GM12878 (cell line): ENCODE data around the gene HDAC7. TPM values are rescaled to one million over a fixed set of nuclear protein-coding genes. Genes with fewer than 3 reads are reported as not detected.

ENCODE experiments used
- ATF2 ChIP-seq: IDR thresholded peaks from 2 replicates; pipeline ENCODE4 v1.6.1; 2012; ENCODE audit warnings: low read length, inconsistent platforms
- BRCA1 ChIP-seq: IDR thresholded peaks from 2 replicates; pipeline ENCODE4 v1.6.1; 2011; ENCODE audit warnings: low read depth, low read length, improper control_type of control experiment
- CBX5 ChIP-seq: sonication (generic); IDR thresholded peaks from 2 replicates; pipeline ENCODE4 v1.6.1; 2016; ENCODE audit warnings: low read depth, moderate library complexity, mild to moderate bottlenecking, inconsistent platforms
- CEBPZ ChIP-seq: fragments of 150-350 bp; IDR thresholded peaks from 2 replicates; pipeline ENCODE4 v1.6.1; 2016; ENCODE audit warnings: low read depth, low read length
- GABPA ChIP-seq: IDR thresholded peaks from 2 replicates; pipeline ENCODE4 v1.6.1; 2014; ENCODE audit warnings: antibody characterized with exemption, low read depth, mild to moderate bottlenecking, inconsistent platforms
- HDAC2 ChIP-seq: fragments of 200-600 bp; sonication (generic); IDR thresholded peaks from 2 replicates; pipeline ENCODE4 v1.6.1; 2017
- IRF3 ChIP-seq: fragments of 450-650 bp; IDR thresholded peaks from 2 replicates; pipeline ENCODE4 v1.6.1; 2014; ENCODE audit warnings: mild to moderate bottlenecking
- JUNB ChIP-seq: IDR thresholded peaks from 2 replicates; pipeline ENCODE4 v1.6.1; 2016; ENCODE audit warnings: antibody characterized with exemption, mild to moderate bottlenecking
- MLLT1 ChIP-seq: fragments of 450-650 bp; IDR thresholded peaks from 2 replicates; pipeline ENCODE4 v1.6.1; 2016; ENCODE audit warnings: mild to moderate bottlenecking
- NFYA ChIP-seq: IDR thresholded peaks from 2 replicates; pipeline ENCODE4 v1.6.1; 2011; ENCODE audit warnings: low read depth, mild to moderate bottlenecking, low read length, improper control_type of control experiment, borderline replicate concordance
- NFYB ChIP-seq: IDR thresholded peaks from 2 replicates; pipeline ENCODE4 v1.6.1; 2011; ENCODE audit warnings: low read depth, mild to moderate bottlenecking, low read length, improper control_type of control experiment, moderate library complexity; ENCODE audit not compliant: insufficient read depth
- REST ChIP-seq: IDR thresholded peaks from 2 replicates; pipeline ENCODE4 v1.6.1; 2012; ENCODE audit warnings: mild to moderate bottlenecking, low read depth, low read length
- STAT1 ChIP-seq: fragments of 450-650 bp; conservative IDR thresholded peaks from 2 replicates; pipeline ENCODE4 v1.6.1; 2014; ENCODE audit warnings: antibody characterized with exemption, mild to moderate bottlenecking
- TARDBP ChIP-seq: IDR thresholded peaks from 2 replicates; pipeline ENCODE4 v1.6.1; 2016; ENCODE audit warnings: borderline replicate concordance
- WRNIP1 ChIP-seq: IDR thresholded peaks from 2 replicates; pipeline ENCODE4 v1.6.1; 2011; ENCODE audit warnings: low read depth, low read length, improper control_type of control experiment, borderline replicate concordance
- polyA plus RNA-seq, 11 experiments: library from polyadenylated mRNA; depleted of rRNA in 4 of 11; unstranded in 6 of 11; stranded (reverse) in 5 of 11; fragments of >200 nt; fragmentation: Nextera tagmentation in 4 of 11; fragmentation: Illumina TruSeq in 1 of 11; extraction: Ambion mirVana in 4 of 11; extraction: Trizol in 1 of 11; gene quantifications; 1 replicate in 1 of 11; 2 replicates in 10 of 11; pipeline versions ENCODE4 v1.2.1 to v1.2.3, GENCODE V29; 2011 to 2016; ENCODE audit warnings: inconsistent platforms in 2 of 11, missing spikeins in 2 of 11, low read depth in 1 of 11
- total RNA-seq, 4 experiments: library from RNA; depleted of rRNA in 3 of 4; stranded (reverse); fragments of >200 nt in 3 of 4; fragmentation: Illumina TruSeq in 1 of 4; extraction: Trizol in 1 of 4; gene quantifications; 2 replicates each; pipeline versions ENCODE4 v1.2.1 to v1.2.3, GENCODE V29; 2013 to 2021
- TF ChIP-seq, protein P1 (sequence below): fragments of 450-650 bp; IDR thresholded peaks from 2 replicates; pipeline ENCODE4 v1.6.1; 2017; ENCODE audit warnings: borderline replicate concordance

Gene HDAC7
- total and polyA plus RNA-seq, 10 of the 15 experiments (the other 5 are each of a cell fraction or from before 2014, with no cell fraction given): 0.47 to 18.3 (median 5.4) TPM

DNA sequence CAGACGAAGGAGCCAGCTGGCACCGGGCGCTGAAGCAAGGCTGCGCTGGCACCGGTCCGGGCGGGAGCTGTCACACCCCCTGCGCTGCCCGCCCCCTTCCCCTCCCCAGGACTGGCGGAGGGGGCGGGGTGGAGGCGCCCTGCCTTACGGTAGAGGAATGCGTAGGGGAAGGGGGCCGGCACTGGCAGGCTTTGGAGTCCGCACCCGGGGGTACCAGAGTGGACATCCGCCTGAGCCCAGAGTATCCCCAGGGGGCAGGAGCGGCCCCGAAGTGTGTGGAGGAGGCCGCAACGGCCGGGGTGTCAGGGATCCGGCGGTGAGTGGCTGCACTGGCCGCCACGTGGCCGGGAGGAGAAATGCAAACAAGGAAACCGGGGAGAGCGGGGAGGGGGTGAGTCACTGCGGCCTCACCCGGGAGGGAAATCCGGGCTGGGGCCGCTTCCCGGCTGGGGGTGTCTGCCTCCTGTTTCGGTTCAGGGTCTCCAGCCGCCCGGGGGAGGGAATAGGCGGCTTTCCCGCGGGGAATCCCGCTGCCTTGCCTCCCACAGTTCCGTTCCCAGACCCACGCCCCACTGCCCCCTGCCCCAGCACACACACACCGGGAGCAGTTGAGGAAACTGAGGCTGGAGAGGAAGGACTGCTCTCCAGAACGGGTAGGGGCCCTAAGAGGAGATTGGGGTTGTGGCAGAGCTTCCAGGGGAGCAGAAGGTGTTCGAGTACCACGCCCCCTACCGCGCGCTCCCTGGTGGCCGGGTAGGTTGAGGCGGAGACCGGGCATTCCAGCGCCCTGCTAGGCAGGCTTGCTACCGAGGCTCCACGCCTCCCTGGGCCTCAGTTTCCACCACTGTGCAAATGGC, 60.6 kb downstream of the HDAC7 start, which contains the start of gene RAPGEF3 (continued):
- TF ChIP-seq MLLT1 (no peak), CBX5 (no peak), STAT1 (no peak), CEBPZ (no peak), HDAC2 (no peak), IRF3 (no peak), BRCA1 (no peak), NFYB (no peak), NFYA (no peak), GABPA (no peak), JUNB (no peak; the same call in 1 of the 2 replicates), ATF2 (no peak), REST (no peak), WRNIP1 (no peak), TARDBP (no peak)
- TF ChIP-seq, protein P1, sequence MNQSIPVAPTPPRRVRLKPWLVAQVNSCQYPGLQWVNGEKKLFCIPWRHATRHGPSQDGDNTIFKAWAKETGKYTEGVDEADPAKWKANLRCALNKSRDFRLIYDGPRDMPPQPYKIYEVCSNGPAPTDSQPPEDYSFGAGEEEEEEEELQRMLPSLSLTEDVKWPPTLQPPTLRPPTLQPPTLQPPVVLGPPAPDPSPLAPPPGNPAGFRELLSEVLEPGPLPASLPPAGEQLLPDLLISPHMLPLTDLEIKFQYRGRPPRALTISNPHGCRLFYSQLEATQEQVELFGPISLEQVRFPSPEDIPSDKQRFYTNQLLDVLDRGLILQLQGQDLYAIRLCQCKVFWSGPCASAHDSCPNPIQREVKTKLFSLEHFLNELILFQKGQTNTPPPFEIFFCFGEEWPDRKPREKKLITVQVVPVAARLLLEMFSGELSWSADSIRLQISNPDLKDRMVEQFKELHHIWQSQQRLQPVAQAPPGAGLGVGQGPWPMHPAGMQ: no peak
